MM.1S (cell line): Measurements from ENCODE around the gene TBX6.

Source experiments
- DNase-seq: peaks from one replicate; pipeline ENCODE4 v3.0.0-alpha.2; 2015
- H2AFZ ChIP-seq: fragments of 300-600 bp; sonication (generic); 2 replicates; pipeline ENCODE4 v1.6.0; 2016; ENCODE audit warnings: antibody characterized with exemption, low read length
- H3F3A ChIP-seq: fragments of 300-600 bp; sonication (generic); 2 replicates; pipeline ENCODE4 v1.6.1; 2016; ENCODE audit warnings: mild to moderate bottlenecking, antibody characterized with exemption, low read length, moderate library complexity, mixed read lengths; ENCODE audit not compliant: insufficient read depth
- H3K27ac ChIP-seq: fragments of 300-600 bp; sonication (generic); 2 replicates; pipeline ENCODE4 v1.5.1; 2016; ENCODE audit warnings: mild to moderate bottlenecking, low read length
- H3K27me3 ChIP-seq: fragments of 300-600 bp; sonication (generic); replicated peaks from 2 replicates; pipeline ENCODE4 v1.6.0; 2016; ENCODE audit warnings: low read length; ENCODE audit not compliant: insufficient read depth
- H3K36me3 ChIP-seq: fragments of 300-600 bp; sonication (generic); replicated peaks from 2 replicates; pipeline ENCODE4 v1.6.1; 2016; ENCODE audit warnings: mild to moderate bottlenecking, low read length, mixed read lengths; ENCODE audit not compliant: insufficient read depth
- H3K4me1 ChIP-seq: fragments of 300-600 bp; sonication (generic); 2 replicates; pipeline ENCODE4 v1.6.1; 2016; ENCODE audit warnings: low read length, mixed read lengths
- H3K4me2 ChIP-seq: fragments of 300-600 bp; sonication (generic); 2 replicates; pipeline ENCODE4 v1.6.0; 2016; ENCODE audit warnings: low read depth, low read length
- H3K4me3 ChIP-seq: fragments of 300-600 bp; sonication (generic); 2 replicates; pipeline ENCODE4 v1.5.1; 2016; ENCODE audit warnings: low read length, mixed read lengths
- H3K79me2 ChIP-seq: fragments of 300-600 bp; sonication (generic); 2 replicates; pipeline ENCODE4 v1.6.1; 2016; ENCODE audit warnings: mixed run types, low read length, mixed read lengths
- H3K9ac ChIP-seq: fragments of 300-600 bp; sonication (generic); 2 replicates; pipeline ENCODE4 v1.6.1; 2016; ENCODE audit warnings: low read length, mixed read lengths
- H3K9me2 ChIP-seq: fragments of 300-600 bp; sonication (generic); replicated peaks from 2 replicates; pipeline ENCODE4 v1.6.1; 2016; ENCODE audit warnings: mild to moderate bottlenecking, low read length, mixed read lengths; ENCODE audit not compliant: insufficient read depth
- H3K9me3 ChIP-seq: fragments of 300-600 bp; sonication (generic); replicated peaks from 2 replicates; pipeline ENCODE4 v1.6.1; 2016; ENCODE audit warnings: mild to moderate bottlenecking, low read length, mixed read lengths; ENCODE audit not compliant: insufficient read depth
- H4K20me1 ChIP-seq: fragments of 300-600 bp; sonication (generic); 2 replicates; pipeline ENCODE4 v1.6.1; 2016; ENCODE audit warnings: mild to moderate bottlenecking, low read length, moderate library complexity, mixed read lengths; ENCODE audit not compliant: insufficient read depth
- EZH2 ChIP-seq: fragments of 300-600 bp; sonication (generic); optimal IDR thresholded peaks from 2 replicates; pipeline ENCODE3; 2017; ENCODE audit warnings: low read depth, mild to moderate bottlenecking, antibody characterized with exemption, low read length, mixed read lengths
- EZH2phosphoT487 ChIP-seq: fragments of 300-600 bp; sonication (generic); IDR thresholded peaks from 2 replicates; pipeline ENCODE4 v1.6.1; 2018; ENCODE audit warnings: antibody characterized with exemption, low read length
- TF ChIP-seq, protein P1 (sequence below): fragments of 300-600 bp; sonication (generic); IDR thresholded peaks from 2 replicates; pipeline ENCODE4 v1.5.1; 2016; ENCODE audit warnings: antibody characterized with exemption, low read length, mixed read lengths

Gene TBX6

DNA sequence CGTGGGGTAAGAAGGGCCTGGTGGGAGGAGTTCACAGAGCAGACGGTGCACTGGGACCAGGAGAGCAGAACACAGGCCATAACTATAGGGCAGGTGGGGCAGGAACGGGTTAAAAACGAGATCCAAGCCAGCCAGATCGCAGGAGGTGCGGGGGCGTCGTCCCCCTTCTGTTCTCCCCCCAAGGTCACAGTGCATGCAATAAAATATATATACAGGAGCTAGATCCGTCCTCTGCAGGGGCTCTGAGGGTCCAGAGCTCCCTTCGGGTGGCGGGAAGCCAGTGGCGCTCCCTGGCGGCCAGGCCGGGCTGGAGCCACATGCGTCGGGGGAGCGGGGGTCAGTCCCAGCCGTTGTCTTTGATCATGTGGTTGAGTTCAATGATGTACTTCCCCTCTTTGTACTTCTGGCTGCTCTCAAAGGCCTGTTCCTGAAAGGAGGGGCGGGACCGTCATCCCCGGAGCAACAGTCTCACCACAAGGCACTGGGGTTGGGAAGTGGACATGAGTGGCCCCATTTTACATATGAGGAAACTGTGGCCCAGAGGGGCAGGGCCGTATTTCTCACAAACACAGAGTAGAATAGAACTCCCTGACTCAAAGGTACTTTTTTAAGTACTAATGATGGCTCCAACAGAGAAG is 768 bp upstream of the TBX6 start:
- Histone ChIP-seq H3K79me2 (peaks cover 21% of the 10 kb centered on the region), H3F3A (peaks cover 22% of the 10 kb centered on the region), H3K36me3 (no peaks in the 10 kb centered on the region), H3K27me3 (no peaks in the 10 kb centered on the region), H3K4me1 (peaks cover 24% of the 10 kb centered on the region), H3K9me3 (no peaks in the 10 kb centered on the region), H3K4me3 (peak overlapping the region; percentile 75), H3K9me2 (no peaks in the 10 kb centered on the region), H3K4me2 (peak overlapping the region; percentile 95), H3K27ac (peak overlapping the region; percentile 71), H2AFZ (peak overlapping the region; percentile 59), H3K9ac (peak overlapping the region; percentile 67), H4K20me1 (no peaks in the 10 kb centered on the region)
- peak; percentile 88 for DNase-seq
- TF ChIP-seq, protein P1, sequence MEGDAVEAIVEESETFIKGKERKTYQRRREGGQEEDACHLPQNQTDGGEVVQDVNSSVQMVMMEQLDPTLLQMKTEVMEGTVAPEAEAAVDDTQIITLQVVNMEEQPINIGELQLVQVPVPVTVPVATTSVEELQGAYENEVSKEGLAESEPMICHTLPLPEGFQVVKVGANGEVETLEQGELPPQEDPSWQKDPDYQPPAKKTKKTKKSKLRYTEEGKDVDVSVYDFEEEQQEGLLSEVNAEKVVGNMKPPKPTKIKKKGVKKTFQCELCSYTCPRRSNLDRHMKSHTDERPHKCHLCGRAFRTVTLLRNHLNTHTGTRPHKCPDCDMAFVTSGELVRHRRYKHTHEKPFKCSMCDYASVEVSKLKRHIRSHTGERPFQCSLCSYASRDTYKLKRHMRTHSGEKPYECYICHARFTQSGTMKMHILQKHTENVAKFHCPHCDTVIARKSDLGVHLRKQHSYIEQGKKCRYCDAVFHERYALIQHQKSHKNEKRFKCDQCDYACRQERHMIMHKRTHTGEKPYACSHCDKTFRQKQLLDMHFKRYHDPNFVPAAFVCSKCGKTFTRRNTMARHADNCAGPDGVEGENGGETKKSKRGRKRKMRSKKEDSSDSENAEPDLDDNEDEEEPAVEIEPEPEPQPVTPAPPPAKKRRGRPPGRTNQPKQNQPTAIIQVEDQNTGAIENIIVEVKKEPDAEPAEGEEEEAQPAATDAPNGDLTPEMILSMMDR = peak; percentile 92
- no peak for TF ChIP-seq EZH2phosphoT487

DNA sequence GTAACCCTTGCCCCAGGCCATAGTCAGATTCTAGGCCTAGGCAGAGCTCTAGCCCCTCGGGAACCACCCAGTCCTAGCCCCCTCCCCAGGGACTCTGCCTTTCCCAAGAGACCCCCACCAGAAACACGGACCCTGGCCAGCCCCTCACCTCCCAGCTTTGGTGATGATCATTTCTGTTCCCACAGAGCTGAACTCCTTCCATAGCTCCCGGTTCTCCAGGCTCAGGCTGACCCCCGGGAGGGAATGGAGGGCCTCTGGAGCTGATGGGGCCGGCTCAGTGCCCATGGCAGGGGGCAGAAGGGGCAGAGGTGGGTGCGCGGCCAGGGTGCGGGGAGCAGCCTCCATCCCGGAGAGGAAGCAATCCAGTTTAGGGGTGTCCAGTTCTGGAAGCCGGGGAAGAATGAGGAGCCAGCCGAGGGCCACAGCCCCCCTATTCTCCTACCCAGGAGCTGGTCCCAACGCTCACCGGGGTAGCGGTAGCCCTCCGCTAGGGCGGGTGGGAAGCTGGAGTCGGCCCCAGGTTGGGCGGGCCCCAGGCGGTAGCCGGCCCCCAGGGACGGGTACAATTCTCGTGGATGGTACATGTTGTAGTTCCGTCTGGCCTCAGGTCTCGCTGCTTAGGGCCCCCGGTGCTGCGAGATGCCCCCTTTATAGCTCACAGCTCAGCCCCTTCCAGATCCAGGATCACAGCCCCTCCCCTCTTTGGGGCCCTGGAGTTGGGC is 953 bp downstream of the TBX6 start:
- peak overlapping the region; percentile 66; the same call in 1 of the 2 replicates for H3K4me3 ChIP-seq
- no peaks in the 10 kb centered on the region for H3K36me3 ChIP-seq
- peaks cover 21% of the 10 kb centered on the region for H3K4me1 ChIP-seq
- peaks cover 22% of the 10 kb centered on the region for H3F3A ChIP-seq
- DNase-seq = no peak
- H3K9ac ChIP-seq = no peak overlapping the region
- no peaks in the 10 kb centered on the region for H4K20me1 ChIP-seq
- no peak overlapping the region; the same call in 1 of the 2 replicates for H2AFZ ChIP-seq
- TF ChIP-seq, protein P1 = no peak
- no peak for TF ChIP-seq EZH2phosphoT487
- no peak for TF ChIP-seq EZH2
- H3K4me2 ChIP-seq = peak overlapping the region; percentile 95
- peaks cover 21% of the 10 kb centered on the region for H3K79me2 ChIP-seq
- no peaks in the 10 kb centered on the region for H3K9me3 ChIP-seq
- no peaks in the 10 kb centered on the region for H3K27me3 ChIP-seq
- no peaks in the 10 kb centered on the region for H3K9me2 ChIP-seq
- H3K27ac ChIP-seq = no peak overlapping the region

DNA sequence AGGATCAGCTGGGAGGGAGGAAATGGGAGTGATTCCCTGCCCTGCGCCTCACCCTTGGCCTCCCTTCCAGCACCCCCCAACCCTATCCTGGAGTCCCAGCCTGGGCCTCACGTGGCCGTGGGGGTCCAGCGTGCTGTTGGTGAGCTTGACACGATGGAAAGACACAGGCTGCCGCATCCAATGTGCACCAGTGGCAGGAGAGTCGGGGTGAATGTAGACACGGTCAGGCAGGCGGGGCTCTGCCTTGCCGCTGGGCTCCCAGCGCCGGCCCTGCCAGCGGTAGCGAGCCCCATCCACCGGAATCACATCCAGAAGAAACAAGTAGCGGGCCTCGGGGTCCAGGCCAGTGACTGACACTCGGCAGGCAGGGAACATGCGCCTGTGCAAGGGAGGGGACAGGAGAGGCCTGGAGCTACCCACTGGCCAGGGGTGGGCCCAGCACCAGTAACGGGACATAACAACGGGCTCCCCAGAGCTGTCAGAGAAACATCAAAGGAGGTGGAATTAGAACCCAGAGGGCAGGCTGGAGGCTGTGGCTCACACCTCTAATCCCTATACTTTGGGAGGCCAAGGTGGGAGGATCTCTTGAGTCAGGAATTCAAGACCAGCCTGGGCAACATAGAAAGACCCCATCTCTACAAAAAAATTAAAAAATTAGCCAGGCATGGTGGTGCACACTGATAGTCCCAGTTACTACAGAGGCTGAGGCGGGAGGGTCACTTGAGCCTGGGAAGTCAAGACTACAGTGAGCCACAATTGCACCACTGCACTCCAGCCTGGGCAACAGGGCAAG is 2.7 kb downstream of the TBX6 start:
- DNase-seq = no peak
- Histone ChIP-seq H3K9me2 (no peaks in the 10 kb centered on the region), H3K9me3 (no peaks in the 10 kb centered on the region), H3K4me1 (peaks cover 12% of the 10 kb centered on the region), H4K20me1 (no peaks in the 10 kb centered on the region), H2AFZ (no peak overlapping the region), H3K4me3 (no peak overlapping the region), H3K4me2 (no peak overlapping the region), H3K36me3 (no peaks in the 10 kb centered on the region), H3K27me3 (no peaks in the 10 kb centered on the region), H3K27ac (no peak overlapping the region), H3K9ac (no peak overlapping the region), H3K79me2 (peaks cover 4% of the 10 kb centered on the region), H3F3A (peaks cover 19% of the 10 kb centered on the region)
- TF ChIP-seq EZH2 = no peak
- no peak for TF ChIP-seq EZH2phosphoT487
- TF ChIP-seq, protein P1 = no peak
